Uterus (tissue), 4 donors: ENCODE results near the gene PTPRG. TPM values are rescaled to one million over a fixed set of nuclear protein-coding genes. Genes with fewer than 3 reads are reported as not detected.

Source experiments
- DNase-seq, 2 donors: peaks; one replicate each; pipeline ENCODE4 v3.0.0-alpha.2; 2019 to 2020
- H3K27ac ChIP-seq, 2 donors: fragments of 200-600 bp; sonication (generic); 1 replicate in 1 of 2; 2 replicates in 1 of 2; pipeline ENCODE4 v1.5.1; 2016 to 2018
- H3K27me3 ChIP-seq, 2 donors: fragments of 200-600 bp; sonication (generic); one replicate each; pipeline ENCODE4 v1.5.1; 2018 to 2019; ENCODE audit warnings: control low read depth in 1 of 2
- H3K36me3 ChIP-seq, 2 donors: fragments of 200-600 bp; sonication (generic); one replicate each; pipeline ENCODE4 v1.5.1; 2019; ENCODE audit warnings: control low read depth in 1 of 2
- H3K4me1 ChIP-seq, 2 donors: fragments of 200-600 bp; sonication (generic); one replicate each; pipeline ENCODE4 v1.5.1; 2018 to 2019; ENCODE audit warnings: control low read depth in 1 of 2
- H3K4me3 ChIP-seq, 2 donors: fragments of 200-600 bp; sonication (generic); 1 replicate in 1 of 2; 2 replicates in 1 of 2; pipeline ENCODE4 v1.5.1; 2018 to 2019; ENCODE audit warnings: mild to moderate bottlenecking in 1 of 2
- H3K9me3 ChIP-seq, 2 donors: fragments of 200-600 bp; sonication (generic); one replicate each; pipeline ENCODE4 v1.5.1; 2019; ENCODE audit warnings: control low read depth in 1 of 2
- POLR2A ChIP-seq, 2 donors: fragments of 450-650 bp; IDR thresholded peaks; one replicate each; pipeline ENCODE4 v1.6.1; 2016; ENCODE audit warnings: antibody characterized with exemption in 2 of 2, mild to moderate bottlenecking in 1 of 2, moderate library complexity in 1 of 2
- intact Hi-C: fragments of 100-400 bp; cut with DNase I; formaldehyde crosslinking; loops from one replicate; pipeline ENCODE4 v1.15.1; 2023; ENCODE audit warnings: low total_unique reads
- total RNA-seq, 4 donors: library from RNA; depleted of rRNA in 3 of 4; stranded (reverse); fragments of >200 nt in 3 of 4; gene quantifications; one replicate each; pipeline versions ENCODE4 v1.1.0 to v1.2.4, GENCODE V29; 2014 to 2023
- TF ChIP-seq, protein P1 (sequence below), 4 experiments: fragments of 200-600 bp in 2 of 4; fragments of 450-650 bp in 2 of 4; sonication (generic) in 2 of 4; IDR thresholded peaks; one replicate each; pipeline ENCODE4 v1.5.1; 2016 to 2019; ENCODE audit warnings: antibody characterized with exemption in 4 of 4, mild to moderate bottlenecking in 2 of 4, moderate library complexity in 1 of 4
- donor health status: DM: yes; HTN: yes; CAD: no.

The PTPRG gene
- total RNA-seq, 4 donors from 2014 or later, result 43.5 to 136 (median 62.6) TPM

DNA sequence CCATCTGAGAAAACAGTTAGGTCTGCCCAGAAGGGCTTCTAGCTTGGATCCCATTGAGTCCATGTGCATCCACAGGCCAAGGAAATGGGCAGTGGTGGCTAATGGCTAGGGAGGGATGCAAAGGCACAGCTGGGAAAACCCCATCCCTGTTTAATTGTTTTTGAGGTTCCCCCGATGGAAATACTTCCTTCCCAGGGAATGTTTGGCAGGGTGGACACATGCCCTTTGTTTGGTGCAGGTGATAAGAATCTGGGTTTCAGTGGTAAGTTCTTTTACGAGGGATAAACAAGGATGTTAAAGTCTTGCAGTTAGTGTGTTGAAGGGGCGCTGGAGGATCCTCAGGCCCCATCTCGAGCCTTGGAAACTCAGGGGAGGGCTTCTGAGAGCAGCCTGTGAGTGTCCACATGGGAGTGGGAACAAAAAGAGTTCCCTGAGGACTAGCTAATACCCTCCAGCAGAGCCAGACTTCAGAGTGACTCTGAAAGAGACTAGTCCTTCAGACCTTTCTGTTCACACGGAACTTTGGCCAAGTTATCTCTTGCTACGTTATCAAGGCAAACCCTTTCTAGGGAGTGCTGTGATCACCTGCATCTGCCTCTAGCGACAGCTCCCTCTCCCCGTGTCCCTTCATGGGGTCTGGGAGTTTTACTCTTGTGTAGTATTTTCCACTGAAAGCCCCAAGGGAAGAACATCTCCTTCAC is 17.4 kb downstream of the PTPRG start:
- H3K27me3 ChIP-seq, result no peaks in the 10 kb centered on the region
- no peaks in the 10 kb centered on the region for H3K9me3 ChIP-seq
- no peak overlapping the region for H3K27ac ChIP-seq
- no peaks in the 10 kb centered on the region for H3K4me1 ChIP-seq
- no peak for DNase-seq
- H3K36me3 ChIP-seq, result no peaks in the 10 kb centered on the region
- intact Hi-C loops, result no loop called here
- H3K4me3 ChIP-seq, result no peak overlapping the region
- TF ChIP-seq POLR2A (IDR thresholded peaks at IDR 0.05), result no peak
- TF ChIP-seq, protein P1, sequence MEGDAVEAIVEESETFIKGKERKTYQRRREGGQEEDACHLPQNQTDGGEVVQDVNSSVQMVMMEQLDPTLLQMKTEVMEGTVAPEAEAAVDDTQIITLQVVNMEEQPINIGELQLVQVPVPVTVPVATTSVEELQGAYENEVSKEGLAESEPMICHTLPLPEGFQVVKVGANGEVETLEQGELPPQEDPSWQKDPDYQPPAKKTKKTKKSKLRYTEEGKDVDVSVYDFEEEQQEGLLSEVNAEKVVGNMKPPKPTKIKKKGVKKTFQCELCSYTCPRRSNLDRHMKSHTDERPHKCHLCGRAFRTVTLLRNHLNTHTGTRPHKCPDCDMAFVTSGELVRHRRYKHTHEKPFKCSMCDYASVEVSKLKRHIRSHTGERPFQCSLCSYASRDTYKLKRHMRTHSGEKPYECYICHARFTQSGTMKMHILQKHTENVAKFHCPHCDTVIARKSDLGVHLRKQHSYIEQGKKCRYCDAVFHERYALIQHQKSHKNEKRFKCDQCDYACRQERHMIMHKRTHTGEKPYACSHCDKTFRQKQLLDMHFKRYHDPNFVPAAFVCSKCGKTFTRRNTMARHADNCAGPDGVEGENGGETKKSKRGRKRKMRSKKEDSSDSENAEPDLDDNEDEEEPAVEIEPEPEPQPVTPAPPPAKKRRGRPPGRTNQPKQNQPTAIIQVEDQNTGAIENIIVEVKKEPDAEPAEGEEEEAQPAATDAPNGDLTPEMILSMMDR (IDR thresholded peaks at IDR 0.05), result no peak

DNA sequence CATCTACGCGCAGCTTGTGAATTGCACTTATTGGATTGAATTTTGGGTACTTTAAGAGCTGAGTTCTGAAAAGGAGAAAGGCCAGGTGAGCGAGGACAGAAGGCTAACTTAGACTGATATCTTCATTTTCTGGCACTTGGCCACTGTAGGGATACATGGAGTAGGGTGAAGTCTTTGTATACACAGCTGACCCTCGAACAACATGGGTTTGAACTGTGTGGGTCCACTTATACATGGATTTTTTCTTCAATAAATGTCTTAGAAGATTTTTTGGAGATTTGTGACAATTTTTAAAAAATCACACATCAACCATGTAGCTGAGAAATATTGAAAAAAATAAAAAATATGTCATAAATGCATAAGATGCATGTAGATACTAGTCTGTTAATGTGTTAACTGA is 18.3 kb downstream of the PTPRG start:
- Histone ChIP-seq H3K36me3 (no peaks in the 10 kb centered on the region), H3K27me3 (no peaks in the 10 kb centered on the region), H3K4me1 (no peaks in the 10 kb centered on the region), H3K4me3 (no peak overlapping the region), H3K27ac (no peak overlapping the region), H3K9me3 (no peaks in the 10 kb centered on the region)
- no peak for DNase-seq
- intact Hi-C loops, result no loop called here
- TF ChIP-seq, protein P1 (IDR thresholded peaks at IDR 0.05), result no peak
- TF ChIP-seq POLR2A (IDR thresholded peaks at IDR 0.05), result no peak

DNA sequence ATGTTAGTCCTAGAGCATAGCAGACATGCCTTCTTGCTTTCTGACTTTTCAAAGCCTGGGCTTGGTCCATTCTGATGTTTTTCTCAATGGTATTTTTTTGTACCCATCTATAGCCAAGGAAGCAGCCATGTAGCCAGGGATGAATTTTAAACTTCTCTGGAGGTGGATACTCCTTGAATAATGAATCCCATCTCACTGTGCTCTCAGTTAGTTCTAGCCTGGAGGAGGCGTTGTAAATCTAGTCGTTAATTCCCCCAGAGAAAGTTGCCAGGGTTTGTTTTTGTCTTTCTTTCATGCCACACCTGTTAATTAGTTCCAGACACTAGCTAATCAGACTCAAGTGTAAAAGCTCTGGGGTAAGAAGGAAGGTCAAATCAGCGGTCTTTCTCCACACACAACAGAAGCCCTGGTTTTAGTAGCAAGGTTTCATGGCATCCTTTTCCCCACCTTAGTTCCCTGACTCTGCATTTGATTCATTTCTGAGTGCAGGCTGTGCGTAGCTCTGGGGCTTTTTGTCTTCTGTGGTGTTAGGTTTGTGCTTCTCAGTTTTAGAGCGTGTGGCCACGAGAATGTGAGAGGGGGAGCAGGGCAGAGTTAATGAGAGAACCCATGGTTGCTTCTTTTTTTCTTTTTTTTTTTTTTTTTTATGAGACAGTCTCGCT is 19.7 kb downstream of the PTPRG start:
- no peak overlapping the region for H3K27ac ChIP-seq
- TF ChIP-seq, protein P1 (IDR thresholded peaks at IDR 0.05), result no peak
- no peak for TF ChIP-seq POLR2A (IDR thresholded peaks at IDR 0.05)

DNA sequence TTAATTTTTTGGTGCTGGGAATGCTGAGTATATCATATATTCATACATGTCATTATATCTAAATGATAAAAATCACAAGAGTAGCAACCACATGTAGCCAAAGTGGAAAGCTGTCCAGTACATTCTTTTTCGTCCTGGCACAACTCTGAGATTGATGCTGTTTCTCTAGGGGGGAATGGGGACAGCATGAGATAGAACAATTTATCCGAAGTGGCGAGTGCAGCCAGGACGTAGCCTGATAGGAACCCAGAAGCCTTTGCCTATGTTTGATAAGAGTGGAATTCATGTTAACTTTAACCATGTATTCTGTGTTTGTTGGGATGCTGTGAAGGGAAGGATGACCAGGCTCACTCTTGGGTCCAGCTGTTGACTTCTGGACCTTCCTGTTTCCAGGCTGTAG is 20.9 kb downstream of the PTPRG start:
- H3K4me3 ChIP-seq, result no peak overlapping the region
- no peak overlapping the region for H3K27ac ChIP-seq
- H3K27me3 ChIP-seq, result no peaks in the 10 kb centered on the region
- intact Hi-C loops, result no loop called here
- no peaks in the 10 kb centered on the region for H3K9me3 ChIP-seq
- H3K4me1 ChIP-seq, result no peaks in the 10 kb centered on the region
- H3K36me3 ChIP-seq, result no peaks in the 10 kb centered on the region
- no peak for TF ChIP-seq POLR2A (IDR thresholded peaks at IDR 0.05)
- TF ChIP-seq, protein P1 (IDR thresholded peaks at IDR 0.05), result no peak
- no peak for DNase-seq

More for the DNA sequence above, 19.7 kb downstream of the PTPRG start:
- Histone ChIP-seq H3K9me3 (no peaks in the 10 kb centered on the region), H3K4me3 (no peak overlapping the region), H3K27me3 (no peaks in the 10 kb centered on the region), H3K36me3 (no peaks in the 10 kb centered on the region), H3K4me1 (no peaks in the 10 kb centered on the region)
- intact Hi-C loops, result no loop called here
- no peak for DNase-seq

DNA sequence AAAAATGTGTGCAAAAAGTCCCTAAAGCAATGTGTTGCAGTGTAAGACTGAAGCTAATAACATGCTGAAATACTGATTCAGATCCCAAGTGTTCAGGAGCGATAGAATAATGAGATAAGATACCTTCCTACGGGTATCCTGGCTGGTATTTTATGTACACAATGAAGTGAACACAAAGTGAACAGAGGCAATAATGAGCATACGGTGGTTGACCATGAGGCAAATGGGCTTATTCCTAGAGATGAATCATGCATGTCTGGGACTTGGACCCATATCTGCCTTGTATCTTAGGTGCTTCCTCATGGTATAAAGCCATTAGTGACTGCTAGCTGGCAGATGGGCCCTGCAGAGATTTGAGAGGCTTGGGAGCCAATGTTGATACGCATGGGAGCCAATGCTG is 21.5 kb downstream of the PTPRG start:
- intact Hi-C loops, result no loop called here
- DNase-seq, result no peak
- no peaks in the 10 kb centered on the region for H3K4me1 ChIP-seq
- no peak overlapping the region for H3K27ac ChIP-seq
- no peaks in the 10 kb centered on the region for H3K36me3 ChIP-seq
- TF ChIP-seq POLR2A (IDR thresholded peaks at IDR 0.05), result no peak
- TF ChIP-seq, protein P1 (IDR thresholded peaks at IDR 0.05), result no peak
- H3K4me3 ChIP-seq, result no peak overlapping the region
- no peaks in the 10 kb centered on the region for H3K9me3 ChIP-seq
- no peaks in the 10 kb centered on the region for H3K27me3 ChIP-seq
